ENCODE measurements around the gene ASPHD2.

GRCh38 chr22:26410386-26410785 is 18.7 kb upstream of the ASPHD2 start:
- TF ChIP-seq CTCF (IDR thresholded peaks at IDR 0.05) (no peak), POLR2A (IDR thresholded peaks at IDR 0.05) (no peak)
